Left lung (tissue), 10 donors: ENCODE data around the gene QPRT. TPM values are rescaled to one million over a fixed set of nuclear protein-coding genes. Genes with fewer than 3 reads are reported as not detected.

Source experiments
- ATAC-seq: fragments of 200-7000 bp; cut with Tn5 transposase; one replicate; pipeline ENCODE4 v1.9.1; 2020; ENCODE audit warnings: moderate library complexity
- DNase-seq, 4 donors: peaks; one replicate each; pipeline ENCODE4 v3.0.0-alpha.2; 2013 to 2020
- H3K27ac ChIP-seq, 2 donors: fragments of 200-600 bp; sonication (generic) in 1 of 2; one replicate each; pipeline versions ENCODE4 v1.5.0 to v1.8.0; 2020 to 2021
- H3K27me3 ChIP-seq, 2 donors: fragments of 200-600 bp; sonication (generic) in 1 of 2; one replicate each; pipeline versions ENCODE4 v1.5.0 to v1.8.0; 2020 to 2021
- H3K36me3 ChIP-seq, 2 donors: fragments of 200-600 bp; sonication (generic) in 1 of 2; one replicate each; pipeline versions ENCODE4 v1.5.0 to v1.8.0; 2020 to 2021
- H3K4me1 ChIP-seq, 2 donors: fragments of 200-600 bp; one replicate each; pipeline ENCODE4 v1.8.0; 2021
- H3K4me3 ChIP-seq, 2 donors: fragments of 200-600 bp; sonication (generic) in 1 of 2; one replicate each; pipeline versions ENCODE4 v1.5.0 to v1.8.0; 2020 to 2021; ENCODE audit warnings: mild to moderate bottlenecking in 1 of 2
- H3K9me3 ChIP-seq, 2 donors: fragments of 200-600 bp; sonication (generic) in 1 of 2; one replicate each; pipeline versions ENCODE4 v1.5.0 to v1.8.0; 2020 to 2021
- intact Hi-C, 2 donors: fragments of 100-400 bp; cut with DNase I; formaldehyde crosslinking; loops; one replicate each; pipeline versions ENCODE4 v1.11.2 to v1.14.2; 2022
- polyA plus RNA-seq, 6 donors: library from polyadenylated mRNA; unstranded; fragments of 120-200 nt; gene quantifications; one replicate each; pipeline ENCODE4 v1.2.1, GENCODE V29; 2013; ENCODE audit not compliant: insufficient read length in 6 of 6
- total RNA-seq, 2 donors: library from RNA; stranded (reverse); fragmentation: NEBNext Ultra II Directional; extraction: Animal tissue kit (Norgen Biotek cat#: 25700); gene quantifications; one replicate each; pipeline ENCODE4 v1.2.1, GENCODE V29; 2021
- TF ChIP-seq, protein P1 (sequence below), 2 donors: fragments of 200-600 bp; sonication (generic) in 1 of 2; IDR thresholded peaks; one replicate each; pipeline versions ENCODE4 v1.5.0 to v1.8.0; 2021; ENCODE audit warnings: antibody characterized with exemption in 2 of 2
- donor health status: DM: no; HTN: yes; CAD: no.
- donor health status: DM: no; HTN: no; CAD: no.

Gene QPRT
- total and polyA plus RNA-seq, 8 donors = 21.9 to 58.8 (median 52.1) TPM

- TF ChIP-seq, protein P1, sequence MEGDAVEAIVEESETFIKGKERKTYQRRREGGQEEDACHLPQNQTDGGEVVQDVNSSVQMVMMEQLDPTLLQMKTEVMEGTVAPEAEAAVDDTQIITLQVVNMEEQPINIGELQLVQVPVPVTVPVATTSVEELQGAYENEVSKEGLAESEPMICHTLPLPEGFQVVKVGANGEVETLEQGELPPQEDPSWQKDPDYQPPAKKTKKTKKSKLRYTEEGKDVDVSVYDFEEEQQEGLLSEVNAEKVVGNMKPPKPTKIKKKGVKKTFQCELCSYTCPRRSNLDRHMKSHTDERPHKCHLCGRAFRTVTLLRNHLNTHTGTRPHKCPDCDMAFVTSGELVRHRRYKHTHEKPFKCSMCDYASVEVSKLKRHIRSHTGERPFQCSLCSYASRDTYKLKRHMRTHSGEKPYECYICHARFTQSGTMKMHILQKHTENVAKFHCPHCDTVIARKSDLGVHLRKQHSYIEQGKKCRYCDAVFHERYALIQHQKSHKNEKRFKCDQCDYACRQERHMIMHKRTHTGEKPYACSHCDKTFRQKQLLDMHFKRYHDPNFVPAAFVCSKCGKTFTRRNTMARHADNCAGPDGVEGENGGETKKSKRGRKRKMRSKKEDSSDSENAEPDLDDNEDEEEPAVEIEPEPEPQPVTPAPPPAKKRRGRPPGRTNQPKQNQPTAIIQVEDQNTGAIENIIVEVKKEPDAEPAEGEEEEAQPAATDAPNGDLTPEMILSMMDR (IDR thresholded peaks at IDR 0.05) = no peak
- no peaks in the 10 kb centered on the region for H3K36me3 ChIP-seq
- no peaks in the 10 kb centered on the region for H3K9me3 ChIP-seq
- DNase-seq (no peak), ATAC-seq (no peak)
- H3K4me1 ChIP-seq = peaks cover 0 to 21% of the 10 kb centered on the region in 2 donors
- intact Hi-C loops = no loop called here
- no peaks in the 10 kb centered on the region for H3K27me3 ChIP-seq
- no peak overlapping the region for H3K27ac ChIP-seq
- no peak overlapping the region for H3K4me3 ChIP-seq
These were observed 35.4 kb downstream of the QPRT start for GRCh38 chr16:29714396-29714795.

DNA sequence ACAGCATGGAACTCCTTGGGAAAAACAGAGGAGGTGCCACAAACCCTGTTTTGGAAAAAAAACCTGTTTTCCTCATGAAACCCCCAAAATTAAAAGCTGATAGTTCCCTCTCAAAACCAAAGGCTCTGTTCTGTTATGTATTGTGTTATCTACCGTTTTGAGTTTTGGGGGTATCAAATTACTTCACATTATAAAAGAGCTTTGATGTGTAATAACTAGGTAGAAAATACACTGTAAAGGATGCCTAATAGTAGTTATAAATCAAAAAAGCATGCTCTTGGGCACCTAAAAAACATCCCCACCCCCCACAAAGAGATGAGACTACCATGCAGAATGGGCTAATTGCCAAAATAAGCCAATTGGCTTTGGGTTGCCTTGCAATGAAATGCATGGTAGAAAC lies 36.0 kb downstream of the QPRT start:
- TF ChIP-seq, protein P1 (IDR thresholded peaks at IDR 0.05) = no peak
- ATAC-seq = no peak

GRCh38 chr16:29717113-29717512 lies 38.1 kb downstream of the QPRT start:
- no peak for DNase-seq
- Histone ChIP-seq H3K27ac (no peak overlapping the region), H3K4me1 (no peaks in the 10 kb centered on the region), H3K27me3 (no peaks in the 10 kb centered on the region), H3K4me3 (no peak overlapping the region), H3K9me3 (no peaks in the 10 kb centered on the region), H3K36me3 (no peaks in the 10 kb centered on the region)
- intact Hi-C loops = no loop called here
- no peak for ATAC-seq
- TF ChIP-seq, protein P1 (IDR thresholded peaks at IDR 0.05) = no peak

More for the DNA sequence above, 36.0 kb downstream of the QPRT start:
- Histone ChIP-seq H3K4me3 (no peak overlapping the region), H3K4me1 (peaks cover 0 to 21% of the 10 kb centered on the region in 2 donors), H3K27me3 (no peaks in the 10 kb centered on the region), H3K36me3 (no peaks in the 10 kb centered on the region), H3K27ac (no peak overlapping the region), H3K9me3 (no peaks in the 10 kb centered on the region)
- no peak for DNase-seq
- intact Hi-C loops = no loop called here

DNA sequence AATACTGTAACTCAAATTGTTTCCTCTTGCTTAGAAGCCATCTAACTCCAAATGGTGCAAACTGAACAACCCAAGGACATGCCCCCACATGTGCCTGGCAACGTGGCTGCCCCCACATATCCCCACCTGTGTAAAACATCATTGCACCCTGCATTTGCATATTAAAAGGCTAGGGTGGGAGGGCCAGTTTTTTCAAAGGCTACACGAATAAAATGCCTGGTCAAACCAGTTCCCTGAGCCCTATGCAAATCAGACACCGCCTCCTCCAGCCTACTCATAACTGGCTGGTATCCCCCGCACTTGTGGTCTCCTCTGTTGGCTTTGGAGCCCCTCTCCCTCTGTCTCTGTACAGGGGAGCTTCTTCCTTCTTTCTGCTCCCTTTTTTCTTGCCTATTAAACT lies 40.1 kb downstream of the QPRT start:
- DNase-seq = peak in 1 of 4 donors; percentile 20
- H3K4me3 ChIP-seq = no peak overlapping the region
- H3K27ac ChIP-seq = no peak overlapping the region
- TF ChIP-seq, protein P1 (IDR thresholded peaks at IDR 0.05) = no peak
- no peaks in the 10 kb centered on the region for H3K36me3 ChIP-seq
- no peaks in the 10 kb centered on the region for H3K9me3 ChIP-seq
- ATAC-seq = no peak
- intact Hi-C loops = no loop called here
- H3K27me3 ChIP-seq = no peaks in the 10 kb centered on the region
- H3K4me1 ChIP-seq = no peaks in the 10 kb centered on the region

- Histone ChIP-seq H3K27ac (no peak overlapping the region), H3K9me3 (no peaks in the 10 kb centered on the region), H3K4me3 (no peak overlapping the region), H3K27me3 (no peaks in the 10 kb centered on the region), H3K4me1 (no peaks in the 10 kb centered on the region), H3K36me3 (no peaks in the 10 kb centered on the region)
- DNase-seq = no peak
- intact Hi-C loops = no loop called here
- TF ChIP-seq, protein P1 (IDR thresholded peaks at IDR 0.05) = no peak
- ATAC-seq = no peak
These were observed 41.7 kb downstream of the QPRT start for GRCh38 chr16:29720703-29721102.
